Fibroblast of skin of right biceps (primary cell): ENCODE measurements around the gene AFF1.
"Not testable (repeated sequence)": the region's sequence is repeated elsewhere in the genome, so short reads cannot be mapped to it uniquely, and the experiment has no call there.

Source experiments
- DNase-seq: peaks from one replicate; pipeline ENCODE4 v3.0.0-alpha.2; 2013

Gene AFF1

GRCh38 chr4:86989658-86990057 lies 54.8 kb downstream of the AFF1 start:
- not testable (repeated sequence) for DNase-seq

GRCh38 chr4:86990510-86990909 lies 55.7 kb downstream of the AFF1 start:
- DNase-seq: no peak

GRCh38 chr4:86991994-86992393 lies 57.2 kb downstream of the AFF1 start:
- DNase-seq: no peak

GRCh38 chr4:86993909-86994681 lies 59.3 kb downstream of the AFF1 start:
- no peak for DNase-seq

- no peak for DNase-seq
Measured at GRCh38 chr4:86994686-86995085, 59.9 kb downstream of the AFF1 start.

GRCh38 chr4:86996510-86996909 lies 61.7 kb downstream of the AFF1 start:
- not testable (repeated sequence) for DNase-seq

GRCh38 chr4:86999136-86999643 lies 64.4 kb downstream of the AFF1 start:
- no peak for DNase-seq

GRCh38 chr4:87002682-87003043 lies 67.9 kb downstream of the AFF1 start:
- DNase-seq: no peak

- no peak for DNase-seq
Measured at GRCh38 chr4:87003266-87003665, 68.5 kb downstream of the AFF1 start.

- DNase-seq: no peak
Measured at GRCh38 chr4:87005369-87005689, 70.5 kb downstream of the AFF1 start.

GRCh38 chr4:87005690-87006425 lies 71.0 kb downstream of the AFF1 start:
- DNase-seq: no peak

- DNase-seq: no peak
Measured at GRCh38 chr4:87006426-87006675, 71.5 kb downstream of the AFF1 start.

GRCh38 chr4:87006676-87007527 lies 72.1 kb downstream of the AFF1 start:
- peak; percentile 95 for DNase-seq

- peak; percentile 55 for DNase-seq
Measured at GRCh38 chr4:87007528-87008446, 73.0 kb downstream of the AFF1 start.

GRCh38 chr4:87009095-87009648 lies 74.4 kb downstream of the AFF1 start:
- DNase-seq: no peak

GRCh38 chr4:87010192-87010591 lies 75.4 kb downstream of the AFF1 start:
- no peak for DNase-seq

GRCh38 chr4:87011340-87012034 lies 76.7 kb downstream of the AFF1 start:
- DNase-seq: peak; percentile 82

GRCh38 chr4:87012265-87012953 lies 77.6 kb downstream of the AFF1 start:
- no peak for DNase-seq

GRCh38 chr4:87012954-87013308 lies 78.1 kb downstream of the AFF1 start:
- not testable (repeated sequence) for DNase-seq

- peak; percentile 79 for DNase-seq
Measured at GRCh38 chr4:87014284-87014782, 79.5 kb downstream of the AFF1 start.

GRCh38 chr4:87015416-87015815 lies 80.6 kb downstream of the AFF1 start:
- DNase-seq: no peak
